ENCODE results near the gene FAM161B. TPM values are rescaled to one million over a fixed set of nuclear protein-coding genes. Genes with fewer than 3 reads are reported as not detected.
"Not testable (repeated sequence)": the region's sequence is repeated elsewhere in the genome, so short reads cannot be mapped to it uniquely, and the experiment has no call there.

FAM161B gene
- total and polyA plus RNA-seq, 7 donors: 2.5 to 5.3 (median 4.3) TPM

GRCh38 chr14:73996731-73997107 is 46.8 kb upstream of the FAM161B start:
- Histone ChIP-seq H3K4me3 (no peak overlapping the region), H3K36me3 (peaks cover 0 to 6% (median 0%) of the 10 kb centered on the region in 4 donors), H3K27ac (no peak overlapping the region), H3K27me3 (no peaks in the 10 kb centered on the region), H3K9me3 (no peaks in the 10 kb centered on the region), H3K4me1 (no peaks in the 10 kb centered on the region)
- TF ChIP-seq POLR2AphosphoS5 (IDR thresholded peaks at IDR 0.05): no peak
- no peak for TF ChIP-seq CTCF (IDR thresholded peaks at IDR 0.05)
- no peak for TF ChIP-seq POLR2A (IDR thresholded peaks at IDR 0.05)
- TF ChIP-seq EP300 (IDR thresholded peaks at IDR 0.05): no peak
- DNase-seq: no peak
- intact Hi-C loops (cut with DNase I): no loop called here
- whole genome bisulfite sequencing, 2 donors: 16 to 67% methylated on average over 2 of the region's 2 CpGs

- no peaks in the 10 kb centered on the region for H3K4me1 ChIP-seq
- H3K36me3 ChIP-seq: peaks cover 0 to 6% (median 0%) of the 10 kb centered on the region in 4 donors
- H3K27ac ChIP-seq: no peak overlapping the region
- 22 to 69% methylated on average over 8 of the region's 8 CpGs for WGBS, 2 donors
- TF ChIP-seq POLR2A (IDR thresholded peaks at IDR 0.05): no peak
- no peak for TF ChIP-seq EP300 (IDR thresholded peaks at IDR 0.05)
- no peak for TF ChIP-seq POLR2AphosphoS5 (IDR thresholded peaks at IDR 0.05)
- TF ChIP-seq CTCF (IDR thresholded peaks at IDR 0.05): no peak
- no peaks in the 10 kb centered on the region for H3K9me3 ChIP-seq
- no peaks in the 10 kb centered on the region for H3K27me3 ChIP-seq
- no peak for DNase-seq
- intact Hi-C loops (cut with DNase I): no loop called here
- H3K4me3 ChIP-seq: no peak overlapping the region
Measured at GRCh38 chr14:73995977-73996378, 46.1 kb upstream of the FAM161B start.

- H3K27me3 ChIP-seq; H3K36me3 ChIP-seq; H3K4me1 ChIP-seq; H3K27ac ChIP-seq; H3K4me3 ChIP-seq; H3K9me3 ChIP-seq; intact Hi-C loops (cut with DNase I); DNase-seq: not testable (repeated sequence)
- 17 to 71% methylated on average over 7 of the region's 7 CpGs for WGBS, 2 donors
Measured at GRCh38 chr14:73994926-73995325, 45.0 kb upstream of the FAM161B start.

- 50 to 70% methylated on average over 4 of the region's 4 CpGs for WGBS, 2 donors
- H3K27me3 ChIP-seq: no peaks in the 10 kb centered on the region
- DNase-seq: no peak
- no peaks in the 10 kb centered on the region for H3K9me3 ChIP-seq
- no peaks in the 10 kb centered on the region for H3K4me1 ChIP-seq
- intact Hi-C loops (cut with DNase I): no loop called here
- no peak overlapping the region for H3K27ac ChIP-seq
- H3K4me3 ChIP-seq: no peak overlapping the region
- TF ChIP-seq POLR2A (IDR thresholded peaks at IDR 0.05) (no peak), POLR2AphosphoS5 (IDR thresholded peaks at IDR 0.05) (no peak), CTCF (IDR thresholded peaks at IDR 0.05) (no peak), EP300 (IDR thresholded peaks at IDR 0.05) (no peak)
- H3K36me3 ChIP-seq: peaks cover 0 to 21% (median 10%) of the 10 kb centered on the region in 4 donors
Measured at GRCh38 chr14:73991092-73991491, 41.2 kb upstream of the FAM161B start.

- DNase-seq; H3K4me1 ChIP-seq; H3K9me3 ChIP-seq; H3K4me3 ChIP-seq; H3K27ac ChIP-seq; intact Hi-C loops (cut with DNase I); H3K27me3 ChIP-seq: not testable (repeated sequence)
- WGBS, 2 donors: 28 to 78% methylated on average over 7 of the region's 7 CpGs
- peaks cover 0 to 29% (median 10%) of the 10 kb centered on the region in 4 donors for H3K36me3 ChIP-seq
Measured at GRCh38 chr14:73988656-73989055, 38.8 kb upstream of the FAM161B start.

GRCh38 chr14:73988065-73988464 is 38.2 kb upstream of the FAM161B start:
- Histone ChIP-seq H3K4me1 (no peaks in the 10 kb centered on the region), H3K27ac (no peak overlapping the region), H3K36me3 (peaks cover 0 to 29% (median 10%) of the 10 kb centered on the region in 4 donors), H3K9me3 (no peaks in the 10 kb centered on the region), H3K27me3 (no peaks in the 10 kb centered on the region), H3K4me3 (no peak overlapping the region)
- no peak for DNase-seq
- TF ChIP-seq EP300 (IDR thresholded peaks at IDR 0.05) (no peak), CTCF (IDR thresholded peaks at IDR 0.05) (no peak), POLR2AphosphoS5 (IDR thresholded peaks at IDR 0.05) (no peak), POLR2A (IDR thresholded peaks at IDR 0.05) (no peak)
- intact Hi-C loops (cut with DNase I): no loop called here
- WGBS, 2 donors: 22 to 75% methylated on average over 3 of the region's 3 CpGs
